Measurements from ENCODE around the gene KRT13.

DNA sequence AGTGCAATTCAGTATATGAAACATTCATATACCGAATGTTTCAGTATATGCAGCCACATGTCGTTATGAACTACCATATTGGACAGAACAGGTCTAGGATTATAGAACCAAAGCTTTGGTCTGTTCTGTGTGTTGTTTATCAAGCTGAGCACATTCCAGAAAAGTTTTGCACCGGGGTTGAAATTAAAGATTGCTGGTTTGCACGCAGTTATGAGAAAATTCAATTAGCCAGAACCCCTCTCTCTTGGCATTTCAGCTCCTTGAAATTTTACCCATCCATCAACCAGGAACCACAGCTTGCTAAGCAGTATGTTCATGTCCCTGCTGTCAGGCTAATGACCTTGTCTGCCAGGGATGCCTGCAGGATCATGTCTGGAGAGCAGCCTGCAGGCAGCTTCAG is 47.7 kb downstream of the KRT13 start:
- TF ChIP-seq, protein P1, sequence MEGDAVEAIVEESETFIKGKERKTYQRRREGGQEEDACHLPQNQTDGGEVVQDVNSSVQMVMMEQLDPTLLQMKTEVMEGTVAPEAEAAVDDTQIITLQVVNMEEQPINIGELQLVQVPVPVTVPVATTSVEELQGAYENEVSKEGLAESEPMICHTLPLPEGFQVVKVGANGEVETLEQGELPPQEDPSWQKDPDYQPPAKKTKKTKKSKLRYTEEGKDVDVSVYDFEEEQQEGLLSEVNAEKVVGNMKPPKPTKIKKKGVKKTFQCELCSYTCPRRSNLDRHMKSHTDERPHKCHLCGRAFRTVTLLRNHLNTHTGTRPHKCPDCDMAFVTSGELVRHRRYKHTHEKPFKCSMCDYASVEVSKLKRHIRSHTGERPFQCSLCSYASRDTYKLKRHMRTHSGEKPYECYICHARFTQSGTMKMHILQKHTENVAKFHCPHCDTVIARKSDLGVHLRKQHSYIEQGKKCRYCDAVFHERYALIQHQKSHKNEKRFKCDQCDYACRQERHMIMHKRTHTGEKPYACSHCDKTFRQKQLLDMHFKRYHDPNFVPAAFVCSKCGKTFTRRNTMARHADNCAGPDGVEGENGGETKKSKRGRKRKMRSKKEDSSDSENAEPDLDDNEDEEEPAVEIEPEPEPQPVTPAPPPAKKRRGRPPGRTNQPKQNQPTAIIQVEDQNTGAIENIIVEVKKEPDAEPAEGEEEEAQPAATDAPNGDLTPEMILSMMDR (IDR thresholded peaks at IDR 0.05), result no peak
- TF ChIP-seq POLR2A (IDR thresholded peaks at IDR 0.05), result no peak

All from body of pancreas (tissue), 4 donors.